ENCODE data around the gene TCF4. TPM values are rescaled to one million over a fixed set of nuclear protein-coding genes. Genes with fewer than 3 reads are reported as not detected.

TCF4 gene
- total RNA-seq, 4 donors from 2014 or later, result 114 to 190 (median 132) TPM

- H3K4me1 ChIP-seq, result no peaks in the 10 kb centered on the region
These were observed 202.2 kb downstream of the TCF4 start for GRCh38 chr18:55385770-55386169.

GRCh38 chr18:55384551-55385275, 203.3 kb downstream of the TCF4 start:
- peak in 3 of 6 experiments; percentile 33 to 47 (median 42) for TF ChIP-seq CTCF (IDR thresholded peaks at IDR 0.05)
- TF ChIP-seq POLR2A (IDR thresholded peaks at IDR 0.05), result no peak
- 77 to 78% methylated on average over 4 of the region's 4 CpGs for WGBS, 2 donors
- Histone ChIP-seq H3K9me3 (no peaks in the 10 kb centered on the region), H3K27me3 (no peaks in the 10 kb centered on the region), H3K36me3 (no peaks in the 10 kb centered on the region), H3K4me1 (no peaks in the 10 kb centered on the region), H3K27ac (no peak overlapping the region), H3K4me3 (replicated peaks in 1 of 3) (no peak overlapping the region)
- intact Hi-C loops (cut with DNase I), result no loop called here
- peak in 1 of 2 donors; percentile 9 for DNase-seq

More at GRCh38 chr18:55385770-55386169, 202.2 kb downstream of the TCF4 start:
- intact Hi-C loops (cut with DNase I), result no loop called here
- no peak overlapping the region for H3K4me3 ChIP-seq (replicated peaks in 1 of 3)
- TF ChIP-seq POLR2A (IDR thresholded peaks at IDR 0.05) (no peak), CTCF (IDR thresholded peaks at IDR 0.05) (no peak)
- no peaks in the 10 kb centered on the region for H3K9me3 ChIP-seq
- no peaks in the 10 kb centered on the region for H3K27me3 ChIP-seq
- no peaks in the 10 kb centered on the region for H3K36me3 ChIP-seq
- WGBS, 2 donors, result 87 to 95% methylated on average over 4 of the region's 4 CpGs
- H3K27ac ChIP-seq, result no peak overlapping the region
- DNase-seq, result no peak

DNA sequence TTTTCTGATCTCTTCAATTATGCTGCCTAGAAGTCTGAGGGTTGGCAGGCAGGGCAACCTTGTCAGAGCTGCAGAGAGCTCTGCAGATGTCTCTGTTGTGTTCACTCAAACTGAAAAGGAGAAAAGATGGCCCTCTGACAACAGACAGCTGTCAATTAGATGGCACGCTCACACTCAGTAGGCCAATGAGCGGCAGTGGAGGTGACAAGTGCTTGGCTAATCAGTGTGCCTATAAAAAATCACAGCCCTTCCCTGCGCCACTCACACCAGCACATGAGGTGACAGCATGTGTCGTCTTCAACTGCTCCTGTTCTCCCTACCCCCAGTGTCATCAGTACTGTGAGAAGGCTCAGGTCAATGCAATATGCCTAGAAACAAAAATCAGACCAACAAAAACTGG, 203.9 kb downstream of the TCF4 start:
- TF ChIP-seq POLR2A (IDR thresholded peaks at IDR 0.05) (no peak), CTCF (IDR thresholded peaks at IDR 0.05) (no peak)
- Histone ChIP-seq H3K27me3 (no peaks in the 10 kb centered on the region), H3K27ac (no peak overlapping the region), H3K4me3 (replicated peaks in 1 of 3) (no peak overlapping the region), H3K36me3 (no peaks in the 10 kb centered on the region), H3K4me1 (no peaks in the 10 kb centered on the region), H3K9me3 (no peaks in the 10 kb centered on the region)
- no peak for DNase-seq
- WGBS, 2 donors, result 95 to 96% methylated on average over 4 of the region's 4 CpGs
- intact Hi-C loops (cut with DNase I), result no loop called here

- H3K4me3 ChIP-seq (replicated peaks in 1 of 3), result no peak overlapping the region
- WGBS, 2 donors, result 88 to 93% methylated on average over 2 of the region's 2 CpGs
- no peaks in the 10 kb centered on the region for H3K27me3 ChIP-seq
- DNase-seq, result no peak
- no peaks in the 10 kb centered on the region for H3K36me3 ChIP-seq
- H3K27ac ChIP-seq, result no peak overlapping the region
- H3K9me3 ChIP-seq, result no peaks in the 10 kb centered on the region
- intact Hi-C loops (cut with DNase I), result no loop called here
- TF ChIP-seq CTCF (IDR thresholded peaks at IDR 0.05) (no peak), POLR2A (IDR thresholded peaks at IDR 0.05) (no peak)
- H3K4me1 ChIP-seq, result no peaks in the 10 kb centered on the region
These were observed 205.7 kb downstream of the TCF4 start for GRCh38 chr18:55382277-55382805.

DNA sequence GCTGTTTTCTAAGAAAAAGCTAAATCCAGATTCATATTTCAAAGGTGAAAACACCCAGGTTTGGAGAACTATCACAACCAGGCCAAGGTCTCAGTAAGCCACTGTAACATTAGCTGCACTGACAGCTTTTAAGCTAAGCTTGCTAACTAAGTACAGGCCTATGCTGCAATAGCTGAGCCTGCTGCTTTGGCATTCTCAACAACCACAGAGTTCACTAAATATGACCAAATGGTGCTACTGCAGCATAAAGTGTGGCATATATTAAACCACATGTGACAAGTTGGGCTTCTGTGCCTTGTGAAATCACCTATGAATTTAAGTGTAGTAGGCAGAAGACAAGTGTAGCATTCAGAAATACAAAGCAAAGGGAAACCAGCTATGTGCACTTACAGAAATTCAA, 206.7 kb downstream of the TCF4 start:
- no peaks in the 10 kb centered on the region for H3K36me3 ChIP-seq
- H3K27ac ChIP-seq, result no peak overlapping the region
- H3K4me1 ChIP-seq, result no peaks in the 10 kb centered on the region
- no peak for DNase-seq
- intact Hi-C loops (cut with DNase I), result no loop called here
- H3K9me3 ChIP-seq, result no peaks in the 10 kb centered on the region
- no peak overlapping the region for H3K4me3 ChIP-seq (replicated peaks in 1 of 3)
- no peak for TF ChIP-seq CTCF (IDR thresholded peaks at IDR 0.05)
- TF ChIP-seq POLR2A (IDR thresholded peaks at IDR 0.05), result no peak
- H3K27me3 ChIP-seq, result no peaks in the 10 kb centered on the region
